ENCODE data around the gene TOMM6.

DNA sequence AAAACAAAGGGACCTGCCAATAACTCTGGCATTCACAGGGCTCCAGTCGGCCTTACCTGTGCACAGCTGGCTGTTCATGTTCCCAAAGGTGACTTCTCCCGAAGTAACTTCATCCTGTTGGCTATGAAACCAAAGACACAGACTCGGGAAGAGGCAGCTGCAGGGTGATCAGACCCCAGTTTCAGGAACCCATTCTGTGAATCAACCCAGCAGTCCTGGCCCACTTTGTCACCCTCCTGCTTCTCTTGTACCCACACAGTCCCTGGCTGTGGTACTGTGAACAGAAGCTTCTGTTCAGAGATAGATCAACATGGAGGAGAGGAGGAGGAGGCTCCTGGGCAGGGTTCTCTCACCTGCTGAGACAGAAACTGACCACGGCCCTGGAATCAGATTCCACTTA is 31.6 kb upstream of the TOMM6 start:
- TF ChIP-seq, protein P1, sequence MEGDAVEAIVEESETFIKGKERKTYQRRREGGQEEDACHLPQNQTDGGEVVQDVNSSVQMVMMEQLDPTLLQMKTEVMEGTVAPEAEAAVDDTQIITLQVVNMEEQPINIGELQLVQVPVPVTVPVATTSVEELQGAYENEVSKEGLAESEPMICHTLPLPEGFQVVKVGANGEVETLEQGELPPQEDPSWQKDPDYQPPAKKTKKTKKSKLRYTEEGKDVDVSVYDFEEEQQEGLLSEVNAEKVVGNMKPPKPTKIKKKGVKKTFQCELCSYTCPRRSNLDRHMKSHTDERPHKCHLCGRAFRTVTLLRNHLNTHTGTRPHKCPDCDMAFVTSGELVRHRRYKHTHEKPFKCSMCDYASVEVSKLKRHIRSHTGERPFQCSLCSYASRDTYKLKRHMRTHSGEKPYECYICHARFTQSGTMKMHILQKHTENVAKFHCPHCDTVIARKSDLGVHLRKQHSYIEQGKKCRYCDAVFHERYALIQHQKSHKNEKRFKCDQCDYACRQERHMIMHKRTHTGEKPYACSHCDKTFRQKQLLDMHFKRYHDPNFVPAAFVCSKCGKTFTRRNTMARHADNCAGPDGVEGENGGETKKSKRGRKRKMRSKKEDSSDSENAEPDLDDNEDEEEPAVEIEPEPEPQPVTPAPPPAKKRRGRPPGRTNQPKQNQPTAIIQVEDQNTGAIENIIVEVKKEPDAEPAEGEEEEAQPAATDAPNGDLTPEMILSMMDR (IDR thresholded peaks at IDR 0.05; ENCODE audit: poor library complexity, severe bottlenecking): no peak
- TF ChIP-seq MXI1 (conservative IDR thresholded peaks at IDR 0.05; ENCODE audit: poor library complexity, severe bottlenecking): no peak
- no peak for TF ChIP-seq EZH2 (IDR thresholded peaks at IDR 0.05; ENCODE audit: borderline replicate concordance, insufficient read depth, low read length, poor library complexity, severe bottlenecking)
- TF ChIP-seq, protein P2, sequence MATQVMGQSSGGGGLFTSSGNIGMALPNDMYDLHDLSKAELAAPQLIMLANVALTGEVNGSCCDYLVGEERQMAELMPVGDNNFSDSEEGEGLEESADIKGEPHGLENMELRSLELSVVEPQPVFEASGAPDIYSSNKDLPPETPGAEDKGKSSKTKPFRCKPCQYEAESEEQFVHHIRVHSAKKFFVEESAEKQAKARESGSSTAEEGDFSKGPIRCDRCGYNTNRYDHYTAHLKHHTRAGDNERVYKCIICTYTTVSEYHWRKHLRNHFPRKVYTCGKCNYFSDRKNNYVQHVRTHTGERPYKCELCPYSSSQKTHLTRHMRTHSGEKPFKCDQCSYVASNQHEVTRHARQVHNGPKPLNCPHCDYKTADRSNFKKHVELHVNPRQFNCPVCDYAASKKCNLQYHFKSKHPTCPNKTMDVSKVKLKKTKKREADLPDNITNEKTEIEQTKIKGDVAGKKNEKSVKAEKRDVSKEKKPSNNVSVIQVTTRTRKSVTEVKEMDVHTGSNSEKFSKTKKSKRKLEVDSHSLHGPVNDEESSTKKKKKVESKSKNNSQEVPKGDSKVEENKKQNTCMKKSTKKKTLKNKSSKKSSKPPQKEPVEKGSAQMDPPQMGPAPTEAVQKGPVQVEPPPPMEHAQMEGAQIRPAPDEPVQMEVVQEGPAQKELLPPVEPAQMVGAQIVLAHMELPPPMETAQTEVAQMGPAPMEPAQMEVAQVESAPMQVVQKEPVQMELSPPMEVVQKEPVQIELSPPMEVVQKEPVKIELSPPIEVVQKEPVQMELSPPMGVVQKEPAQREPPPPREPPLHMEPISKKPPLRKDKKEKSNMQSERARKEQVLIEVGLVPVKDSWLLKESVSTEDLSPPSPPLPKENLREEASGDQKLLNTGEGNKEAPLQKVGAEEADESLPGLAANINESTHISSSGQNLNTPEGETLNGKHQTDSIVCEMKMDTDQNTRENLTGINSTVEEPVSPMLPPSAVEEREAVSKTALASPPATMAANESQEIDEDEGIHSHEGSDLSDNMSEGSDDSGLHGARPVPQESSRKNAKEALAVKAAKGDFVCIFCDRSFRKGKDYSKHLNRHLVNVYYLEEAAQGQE (IDR thresholded peaks at IDR 0.05; ENCODE audit: borderline replicate concordance): no peak
- TF ChIP-seq EP300 (conservative IDR thresholded peaks at IDR 0.05; ENCODE audit: poor library complexity, severe bottlenecking): no peak
- TF ChIP-seq POLR2AphosphoS5 (IDR thresholded peaks at IDR 0.05): no peak
- no peak for TF ChIP-seq TAF1 (IDR thresholded peaks at IDR 0.05; ENCODE audit: low read depth)
- no peak for TF ChIP-seq SMC3 (conservative IDR thresholded peaks at IDR 0.05; ENCODE audit: poor library complexity)
